Uterus (tissue), 4 donors: ENCODE measurements around the gene VIPR1. TPM values are rescaled to one million over a fixed set of nuclear protein-coding genes. Genes with fewer than 3 reads are reported as not detected.

ENCODE experiments used
- DNase-seq, 2 donors: peaks; one replicate each; pipeline ENCODE4 v3.0.0-alpha.2; 2019 to 2020
- H3K27ac ChIP-seq, 2 donors: fragments of 200-600 bp; sonication (generic); 1 replicate in 1 of 2; 2 replicates in 1 of 2; pipeline ENCODE4 v1.5.1; 2016 to 2018
- H3K27me3 ChIP-seq, 2 donors: fragments of 200-600 bp; sonication (generic); one replicate each; pipeline ENCODE4 v1.5.1; 2018 to 2019; ENCODE audit warnings: control low read depth in 1 of 2
- H3K36me3 ChIP-seq, 2 donors: fragments of 200-600 bp; sonication (generic); one replicate each; pipeline ENCODE4 v1.5.1; 2019; ENCODE audit warnings: control low read depth in 1 of 2
- H3K4me1 ChIP-seq, 2 donors: fragments of 200-600 bp; sonication (generic); one replicate each; pipeline ENCODE4 v1.5.1; 2018 to 2019; ENCODE audit warnings: control low read depth in 1 of 2
- H3K4me3 ChIP-seq, 2 donors: fragments of 200-600 bp; sonication (generic); 1 replicate in 1 of 2; 2 replicates in 1 of 2; pipeline ENCODE4 v1.5.1; 2018 to 2019; ENCODE audit warnings: mild to moderate bottlenecking in 1 of 2
- H3K9me3 ChIP-seq, 2 donors: fragments of 200-600 bp; sonication (generic); one replicate each; pipeline ENCODE4 v1.5.1; 2019; ENCODE audit warnings: control low read depth in 1 of 2
- CTCF ChIP-seq, 4 experiments: fragments of 200-600 bp in 2 of 4; fragments of 450-650 bp in 2 of 4; sonication (generic) in 2 of 4; IDR thresholded peaks; one replicate each; pipeline ENCODE4 v1.5.1; 2016 to 2019; ENCODE audit warnings: antibody characterized with exemption in 4 of 4, mild to moderate bottlenecking in 2 of 4, moderate library complexity in 1 of 4
- POLR2A ChIP-seq, 2 donors: fragments of 450-650 bp; IDR thresholded peaks; one replicate each; pipeline ENCODE4 v1.6.1; 2016; ENCODE audit warnings: antibody characterized with exemption in 2 of 2, mild to moderate bottlenecking in 1 of 2, moderate library complexity in 1 of 2
- intact Hi-C: fragments of 100-400 bp; cut with DNase I; formaldehyde crosslinking; loops from one replicate; pipeline ENCODE4 v1.15.1; 2023; ENCODE audit warnings: low total_unique reads
- total RNA-seq, 4 donors: library from RNA; depleted of rRNA in 3 of 4; stranded (reverse); fragments of >200 nt in 3 of 4; gene quantifications; one replicate each; pipeline versions ENCODE4 v1.1.0 to v1.2.4, GENCODE V29; 2014 to 2023
- donor health status: DM: yes; HTN: yes; CAD: no.

VIPR1 gene
- total RNA-seq, 4 donors from 2014 or later: 0.26 to 1.5 (median 0.99) TPM

GRCh38 chr3:42513121-42513520, 10.7 kb downstream of the VIPR1 start:
- no peaks in the 10 kb centered on the region for H3K4me1 ChIP-seq
- no peaks in the 10 kb centered on the region for H3K27me3 ChIP-seq
- H3K36me3 ChIP-seq: no peaks in the 10 kb centered on the region
- no peak overlapping the region for H3K27ac ChIP-seq
- DNase-seq: no peak
- no peak overlapping the region for H3K4me3 ChIP-seq
- no peaks in the 10 kb centered on the region for H3K9me3 ChIP-seq
- intact Hi-C loops: no loop called here
- TF ChIP-seq CTCF (IDR thresholded peaks at IDR 0.05) (no peak), POLR2A (IDR thresholded peaks at IDR 0.05) (no peak)

GRCh38 chr3:42513521-42513920, 11.1 kb downstream of the VIPR1 start:
- H3K27me3 ChIP-seq: no peaks in the 10 kb centered on the region
- no peaks in the 10 kb centered on the region for H3K4me1 ChIP-seq

GRCh38 chr3:42514876-42515275, 12.4 kb downstream of the VIPR1 start:
- intact Hi-C loops: no loop called here
- Histone ChIP-seq H3K36me3 (no peaks in the 10 kb centered on the region), H3K27ac (no peak overlapping the region), H3K27me3 (no peaks in the 10 kb centered on the region), H3K4me1 (no peaks in the 10 kb centered on the region), H3K4me3 (no peak overlapping the region), H3K9me3 (no peaks in the 10 kb centered on the region)
- no peak for DNase-seq
- TF ChIP-seq POLR2A (IDR thresholded peaks at IDR 0.05) (no peak), CTCF (IDR thresholded peaks at IDR 0.05) (no peak)

More at GRCh38 chr3:42513521-42513920, 11.1 kb downstream of the VIPR1 start:
- TF ChIP-seq CTCF (IDR thresholded peaks at IDR 0.05): no peak
- TF ChIP-seq POLR2A (IDR thresholded peaks at IDR 0.05): no peak
- Histone ChIP-seq H3K9me3 (no peaks in the 10 kb centered on the region), H3K4me3 (no peak overlapping the region), H3K36me3 (no peaks in the 10 kb centered on the region), H3K27ac (no peak overlapping the region)
- no peak for DNase-seq
- intact Hi-C loops: no loop called here

GRCh38 chr3:42515391-42515916, 13.0 kb downstream of the VIPR1 start:
- intact Hi-C loops: no loop called here
- Histone ChIP-seq H3K9me3 (no peaks in the 10 kb centered on the region), H3K4me3 (no peak overlapping the region), H3K27me3 (no peaks in the 10 kb centered on the region), H3K36me3 (no peaks in the 10 kb centered on the region), H3K4me1 (no peaks in the 10 kb centered on the region), H3K27ac (no peak overlapping the region)
- DNase-seq: no peak
- TF ChIP-seq CTCF (IDR thresholded peaks at IDR 0.05) (no peak), POLR2A (IDR thresholded peaks at IDR 0.05) (no peak)

GRCh38 chr3:42515976-42516375, 13.5 kb downstream of the VIPR1 start:
- H3K27ac ChIP-seq: no peak overlapping the region
- intact Hi-C loops: no loop called here
- no peak for TF ChIP-seq CTCF (IDR thresholded peaks at IDR 0.05)
- TF ChIP-seq POLR2A (IDR thresholded peaks at IDR 0.05): no peak

More at GRCh38 chr3:42515976-42516375, 13.5 kb downstream of the VIPR1 start:
- Histone ChIP-seq H3K4me1 (no peaks in the 10 kb centered on the region), H3K36me3 (no peaks in the 10 kb centered on the region), H3K27me3 (no peaks in the 10 kb centered on the region), H3K9me3 (no peaks in the 10 kb centered on the region), H3K4me3 (no peak overlapping the region)
- no peak for DNase-seq
